ELR (cell line): ENCODE results near the gene FRAS1.
"Not testable (repeated sequence)": the region's sequence is repeated elsewhere in the genome, so short reads cannot be mapped to it uniquely, and the experiment has no call there.

Source experiments
- DNase-seq: peaks from one replicate; pipeline ENCODE4 v3.0.0-alpha.2; 2015; ENCODE audit warnings: low read depth

The FRAS1 gene

DNA sequence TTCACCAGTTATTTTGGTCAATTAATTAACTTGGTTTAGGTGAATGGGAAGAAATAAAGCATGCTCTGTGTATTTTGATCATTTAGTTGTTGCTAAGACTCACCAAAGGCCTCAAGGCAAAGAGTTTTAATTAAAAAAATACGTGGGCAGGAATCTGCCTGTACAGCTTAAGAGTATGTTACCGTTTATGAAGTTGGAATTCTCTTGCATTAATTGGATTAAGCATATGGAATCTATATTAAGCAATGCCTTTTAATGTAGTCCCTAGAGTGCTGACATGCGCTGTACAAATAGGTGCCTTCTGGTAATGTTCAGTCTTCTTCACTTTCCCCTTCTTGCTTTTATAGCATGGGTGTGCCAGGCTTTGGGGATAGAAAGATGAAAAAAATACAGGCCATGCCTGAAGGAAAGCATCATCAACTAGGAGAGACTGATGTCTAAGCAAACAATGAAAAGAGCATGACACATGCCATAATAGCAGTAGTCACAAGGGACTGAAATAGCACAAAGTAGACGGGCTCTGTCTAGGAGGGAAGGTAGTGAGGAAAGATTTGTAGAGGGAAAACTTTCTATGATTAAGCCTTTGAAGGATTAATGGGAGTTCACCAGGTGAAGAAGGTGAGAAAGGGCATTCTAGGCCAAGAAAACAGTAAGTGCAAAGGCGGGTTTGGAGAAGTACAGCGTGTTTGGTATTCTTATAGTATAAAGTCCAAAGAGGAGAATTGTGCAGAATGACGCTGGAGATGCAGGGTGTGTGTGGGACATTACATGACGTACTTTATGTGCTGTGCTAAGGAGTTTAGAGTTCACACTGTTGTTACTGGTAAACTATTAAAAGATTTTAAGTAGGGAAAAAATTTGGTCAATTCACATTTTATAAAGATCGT is 268.4 kb downstream of the FRAS1 start:
- no peak for DNase-seq

DNA sequence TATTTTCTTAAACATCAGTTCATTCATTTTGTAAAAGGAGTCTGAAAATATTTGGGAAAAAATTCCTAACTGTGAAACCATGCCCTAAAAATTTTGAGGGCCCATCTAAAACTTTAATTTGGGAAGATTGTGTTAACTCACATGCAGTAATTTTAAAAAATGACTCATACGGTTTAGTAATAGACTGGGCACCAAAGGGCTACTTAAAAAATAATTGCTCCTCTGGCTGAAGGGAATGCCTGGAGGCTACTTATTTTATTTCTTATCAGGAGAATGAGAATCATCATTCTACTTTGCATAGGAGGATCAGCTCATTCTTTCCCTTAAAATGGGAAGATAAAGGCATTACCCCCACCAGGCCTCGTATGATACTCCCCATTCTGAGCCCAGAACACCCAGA is 271.5 kb downstream of the FRAS1 start:
- DNase-seq = not testable (repeated sequence)

DNA sequence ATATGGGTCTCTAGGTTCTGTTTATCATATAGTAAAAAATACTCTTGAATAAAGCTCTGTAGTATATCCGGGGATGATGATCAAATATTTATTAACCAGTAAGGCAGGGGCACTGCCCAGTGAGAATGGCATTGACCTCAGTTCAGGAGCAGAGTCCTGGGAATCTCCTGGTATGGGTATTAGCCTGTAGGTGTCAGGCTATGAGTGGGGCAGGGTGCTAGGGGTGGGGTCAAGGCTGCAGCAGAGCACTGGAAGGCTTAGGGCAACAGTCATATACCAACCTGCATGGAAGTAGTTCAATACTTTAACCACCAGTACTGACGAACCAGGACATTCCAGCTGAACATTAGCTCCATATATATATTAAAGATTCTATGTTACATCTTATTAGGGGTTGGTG is 274.1 kb downstream of the FRAS1 start:
- DNase-seq = no peak

DNA sequence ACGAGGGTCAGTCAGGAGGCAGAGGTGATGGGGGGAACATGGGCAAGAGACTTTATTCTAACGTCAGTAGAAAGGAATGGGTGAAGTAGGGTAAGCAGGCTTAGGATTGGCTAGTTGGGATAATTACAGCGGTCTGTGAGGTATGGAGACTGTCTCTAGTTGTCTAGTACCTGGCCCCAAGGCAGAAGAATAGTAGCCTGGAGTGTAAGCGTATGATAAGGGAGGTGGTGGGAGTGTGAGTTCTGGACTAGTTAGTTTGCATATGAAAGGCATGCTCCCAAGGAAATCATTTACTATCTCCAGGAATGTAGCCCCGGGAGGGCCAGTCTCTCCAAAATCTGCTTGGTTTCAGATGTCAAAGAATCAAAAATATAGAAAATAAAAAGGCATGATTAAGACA is 274.8 kb downstream of the FRAS1 start:
- no peak for DNase-seq

DNA sequence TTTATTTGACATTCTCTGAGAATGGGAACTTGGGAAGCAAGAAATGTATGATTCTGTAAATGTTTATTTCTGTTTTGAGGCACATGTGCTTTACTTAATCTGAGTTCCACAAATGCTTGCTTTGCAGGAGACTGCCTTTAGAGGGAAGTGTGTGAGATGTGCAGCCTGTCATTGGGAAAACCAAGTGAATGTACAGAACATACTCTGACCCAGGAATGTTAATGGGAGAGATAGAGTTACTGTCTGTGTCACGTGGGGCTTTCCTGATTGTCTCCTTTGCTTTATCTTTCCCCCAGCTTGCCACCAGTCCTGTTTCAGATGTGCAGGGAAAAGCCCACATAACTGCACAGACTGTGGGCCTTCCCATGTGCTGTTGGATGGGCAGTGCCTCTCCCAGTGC is 275.9 kb downstream of the FRAS1 start:
- DNase-seq = no peak

DNA sequence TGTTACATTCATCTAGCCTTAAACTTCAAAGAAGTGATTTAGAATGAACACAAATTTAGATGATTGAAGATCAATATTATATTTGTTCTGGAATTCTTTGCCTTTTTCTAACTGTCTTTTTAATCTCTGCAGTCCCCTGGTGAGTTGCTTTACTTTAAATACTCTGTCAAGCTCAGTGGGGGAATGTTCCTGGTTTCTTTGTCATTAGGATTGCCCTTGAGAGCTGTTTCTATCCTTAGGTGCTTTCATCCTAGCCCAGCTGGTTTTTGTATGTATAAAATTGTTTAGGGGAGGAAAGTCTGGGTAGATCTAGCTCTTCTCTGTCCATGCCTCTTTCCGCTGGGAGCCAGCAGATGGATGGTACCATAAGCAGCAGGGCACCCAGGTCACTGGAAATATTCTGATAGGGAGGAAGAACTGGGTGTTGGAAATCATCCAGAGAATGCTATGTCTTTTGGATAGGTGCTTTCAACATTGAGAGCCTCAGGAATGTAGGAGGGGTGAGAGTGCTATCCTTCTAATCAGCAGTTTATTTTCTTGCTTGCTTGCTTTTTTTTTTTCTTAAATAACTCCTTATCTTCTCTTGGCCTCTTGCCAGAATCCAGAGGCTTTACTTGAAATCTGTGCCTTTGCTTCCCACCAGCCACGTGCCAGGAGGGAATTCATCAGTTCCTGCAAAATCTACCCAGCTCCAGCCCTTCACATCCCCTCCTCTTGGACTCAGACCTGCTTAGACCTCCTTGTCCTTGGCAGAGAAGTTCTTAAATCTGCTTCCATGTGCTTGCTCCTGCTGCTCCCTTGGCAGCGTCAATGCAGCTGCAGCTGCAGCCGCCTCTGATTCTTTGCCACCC is 279.2 kb downstream of the FRAS1 start:
- peak; percentile 1 for DNase-seq

DNA sequence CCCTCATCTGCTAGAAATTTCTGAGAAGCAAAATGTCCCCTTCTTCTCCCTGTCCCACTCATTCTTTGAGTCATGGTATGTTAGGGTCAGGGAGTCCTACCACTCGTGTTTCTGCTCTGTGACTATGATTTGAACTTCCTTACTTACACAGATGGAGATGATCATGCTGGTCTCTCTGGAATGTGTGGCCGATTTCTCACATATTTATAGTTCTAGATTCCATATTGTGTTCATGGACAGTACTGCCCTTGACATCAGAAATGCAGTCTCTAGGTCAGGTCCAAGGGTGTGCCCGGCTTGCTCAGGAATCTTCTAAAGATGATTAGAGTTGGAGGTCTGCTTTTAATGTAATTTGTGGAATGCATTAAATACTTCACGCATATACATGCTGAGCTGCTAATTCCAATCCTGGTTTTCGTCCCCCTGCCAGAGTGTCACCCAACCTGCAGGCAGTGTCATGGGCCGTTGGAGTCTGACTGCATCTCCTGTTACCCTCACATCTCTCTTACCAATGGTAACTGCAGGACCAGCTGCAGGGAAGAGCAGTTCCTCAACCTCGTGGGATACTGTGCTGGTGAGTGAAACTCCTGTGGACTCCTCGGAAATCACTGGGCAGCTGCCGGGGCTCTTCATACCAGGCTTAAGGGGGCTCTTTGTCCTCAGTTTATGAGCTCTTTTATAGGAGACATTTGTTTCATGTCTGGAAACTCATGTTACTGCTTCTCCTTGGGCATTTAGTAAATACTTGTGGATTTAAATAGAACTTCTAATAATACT is 280.3 kb downstream of the FRAS1 start:
- no peak for DNase-seq

DNA sequence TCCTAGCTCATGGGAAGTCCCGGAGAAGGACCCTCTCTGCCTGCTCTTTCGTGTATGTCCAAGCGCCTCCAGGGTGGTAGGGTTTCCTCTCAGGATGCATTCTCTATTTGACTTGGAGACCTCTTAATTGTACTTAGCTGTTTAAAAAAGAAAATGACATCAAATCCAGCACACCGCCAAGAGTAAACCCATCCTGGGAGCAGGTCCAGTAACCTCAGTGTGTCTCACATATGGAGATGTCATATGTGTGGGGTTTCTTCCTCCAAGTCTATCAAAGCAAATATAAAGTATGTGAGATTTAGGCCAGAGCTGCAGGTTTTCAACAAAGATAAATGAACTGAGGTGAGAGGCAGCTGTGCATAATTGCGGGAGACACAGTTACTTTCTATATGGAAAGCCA is 285.0 kb downstream of the FRAS1 start:
- no peak for DNase-seq

DNA sequence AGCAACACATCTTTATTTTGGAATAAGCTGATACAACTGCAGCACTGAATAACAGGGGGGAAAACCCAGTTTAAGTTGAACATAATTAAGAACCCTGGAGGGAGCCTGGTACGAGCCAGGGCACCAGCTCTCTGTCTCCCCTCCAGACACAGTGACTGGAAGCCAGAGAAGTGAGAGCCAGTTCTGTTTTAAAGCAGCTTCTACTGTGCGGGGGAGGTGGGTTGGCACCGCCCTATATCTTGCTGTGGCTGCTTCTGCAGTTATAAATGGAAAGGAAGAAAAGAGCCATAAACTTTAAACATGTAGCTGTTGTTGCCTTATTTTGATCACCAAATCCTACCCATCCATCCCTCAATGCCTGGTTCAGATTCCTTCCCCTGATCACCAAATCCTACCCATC is 286.6 kb downstream of the FRAS1 start:
- no peak for DNase-seq

DNA sequence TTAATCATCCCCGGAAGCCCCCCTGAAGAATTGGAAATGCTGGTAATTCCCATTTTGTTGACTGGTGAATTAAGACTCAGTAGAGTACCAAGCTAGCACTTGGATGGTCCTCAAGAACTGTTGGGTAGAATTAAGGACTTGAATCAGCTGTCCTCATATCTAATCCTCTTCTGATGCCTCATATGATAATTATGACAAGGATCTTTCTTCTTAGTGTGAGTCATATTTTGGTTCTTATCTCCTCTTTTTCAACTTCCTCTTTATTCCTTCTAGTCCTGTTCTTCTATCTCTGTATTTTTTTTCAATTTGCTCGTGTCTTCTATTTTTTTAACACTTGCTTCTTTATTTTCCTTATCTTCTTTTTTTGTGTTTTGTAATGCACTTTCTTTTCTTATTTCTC is 288.1 kb downstream of the FRAS1 start:
- no peak for DNase-seq

DNA sequence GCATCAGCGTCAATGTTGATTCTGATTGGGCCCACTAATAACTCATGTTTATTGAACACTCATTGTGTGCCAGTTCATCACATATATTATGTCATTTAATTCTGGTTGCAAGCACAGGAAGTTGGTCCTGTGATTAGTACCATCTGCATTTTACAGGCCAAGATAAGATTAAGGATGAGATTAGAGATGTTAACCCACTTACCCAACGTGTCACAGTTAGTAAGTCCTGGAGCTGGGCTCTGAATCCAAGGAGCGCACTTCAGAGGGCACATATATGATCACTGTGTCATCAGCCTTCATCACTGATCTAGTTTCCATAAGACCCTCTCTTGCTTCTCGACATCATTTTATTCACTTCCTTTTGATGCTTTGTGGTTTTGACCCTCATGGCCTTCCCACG is 289.1 kb downstream of the FRAS1 start:
- no peak for DNase-seq

DNA sequence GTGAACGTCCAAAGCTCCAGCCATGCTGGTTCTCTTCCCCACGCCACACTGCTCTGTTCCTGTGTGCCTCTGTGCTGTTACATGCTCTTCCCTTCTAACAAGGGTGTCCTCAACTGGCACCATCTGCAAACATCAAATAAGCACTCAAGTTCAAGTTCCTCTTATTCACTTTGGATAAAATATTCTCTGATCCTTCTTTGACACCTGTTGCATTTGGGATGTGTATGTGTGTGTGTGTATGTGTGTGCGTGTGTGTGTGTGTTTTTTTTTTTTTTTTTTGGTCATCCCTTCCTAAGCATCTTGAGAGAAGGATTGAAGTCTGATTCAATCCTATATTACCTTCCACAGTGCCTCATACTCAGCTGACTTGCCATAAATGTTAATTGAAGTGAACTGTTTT is 290.4 kb downstream of the FRAS1 start:
- DNase-seq = no peak

DNA sequence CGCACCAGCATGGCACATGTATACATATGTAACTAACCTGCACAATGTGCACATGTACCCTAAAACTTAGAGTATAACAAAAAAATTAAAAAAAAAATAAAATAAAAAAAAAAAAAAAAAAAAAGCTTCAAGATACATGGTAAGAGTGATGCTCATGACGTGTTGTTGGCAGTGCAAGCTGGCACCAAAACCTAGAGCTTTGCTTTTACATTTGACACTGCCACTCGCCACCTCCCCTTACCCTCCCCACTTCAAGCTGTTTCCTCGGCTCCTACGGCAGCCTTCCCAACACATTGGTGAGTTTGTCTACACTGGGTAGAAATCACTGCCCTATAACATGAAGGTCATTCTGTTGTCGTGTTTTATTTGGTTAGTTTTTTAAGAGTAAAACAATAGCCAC is 296.8 kb downstream of the FRAS1 start:
- no peak for DNase-seq

DNA sequence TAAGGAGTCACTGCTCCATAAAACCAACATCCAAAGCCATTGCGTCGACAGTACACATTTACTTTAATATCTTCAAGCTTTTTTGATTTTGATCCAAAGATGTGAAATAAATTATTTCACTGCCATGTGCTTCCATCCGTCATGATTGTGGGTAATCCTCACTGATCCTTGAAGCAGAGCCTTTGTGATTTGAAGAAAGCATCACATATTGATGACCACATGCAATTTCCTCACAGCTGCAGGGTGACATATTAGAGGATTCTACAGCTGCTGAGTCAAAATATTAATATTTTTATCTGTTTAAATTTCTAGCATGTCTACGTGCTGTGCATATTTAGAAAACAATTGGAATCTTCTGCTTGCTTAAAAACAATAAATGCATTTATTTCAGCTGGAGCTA is 297.7 kb downstream of the FRAS1 start:
- no peak for DNase-seq

DNA sequence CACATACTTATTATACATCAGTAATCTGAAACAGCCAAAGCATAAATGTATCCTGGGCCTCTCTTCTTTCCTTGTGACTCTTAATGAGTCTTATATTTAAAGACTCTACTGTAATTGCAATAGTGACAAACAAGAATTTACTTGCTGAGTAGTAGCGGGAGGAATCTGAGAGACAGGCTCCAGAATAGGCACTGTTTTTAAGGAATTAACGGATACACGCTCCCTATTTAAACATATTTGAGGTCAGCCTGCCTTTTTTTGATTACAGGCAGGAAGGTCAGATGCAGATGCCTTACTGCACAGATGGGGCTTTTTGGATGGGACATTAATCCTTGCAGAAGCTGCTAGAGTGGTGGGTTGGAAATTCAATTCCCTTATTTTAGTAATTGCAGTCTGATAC is 298.2 kb downstream of the FRAS1 start:
- no peak for DNase-seq

DNA sequence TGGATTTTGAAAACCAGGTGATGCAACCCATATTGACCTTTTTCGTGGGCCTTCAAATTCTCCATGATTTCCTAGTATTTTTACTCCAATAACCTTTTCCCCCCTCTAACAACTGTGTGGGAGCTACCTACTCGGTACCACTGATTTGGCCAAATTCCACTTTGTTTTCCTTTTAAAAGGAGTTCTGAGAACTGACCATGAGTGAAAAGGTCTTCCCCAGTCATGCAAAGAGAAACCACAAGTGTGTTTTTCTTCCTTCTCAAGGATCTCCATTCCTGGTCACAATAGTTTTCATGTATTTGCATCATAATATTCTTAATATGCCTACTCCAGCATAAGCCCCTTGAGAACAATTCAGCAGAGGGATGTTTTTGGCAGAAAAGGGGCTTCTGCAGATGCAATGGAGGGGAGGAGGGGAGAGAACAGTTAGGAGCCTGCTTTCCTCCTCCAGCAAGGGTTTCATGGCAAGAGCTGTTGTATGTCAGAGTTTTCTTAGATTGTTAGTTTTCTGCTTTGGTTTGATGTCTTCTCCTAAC is 299.2 kb downstream of the FRAS1 start:
- DNase-seq = no peak

DNA sequence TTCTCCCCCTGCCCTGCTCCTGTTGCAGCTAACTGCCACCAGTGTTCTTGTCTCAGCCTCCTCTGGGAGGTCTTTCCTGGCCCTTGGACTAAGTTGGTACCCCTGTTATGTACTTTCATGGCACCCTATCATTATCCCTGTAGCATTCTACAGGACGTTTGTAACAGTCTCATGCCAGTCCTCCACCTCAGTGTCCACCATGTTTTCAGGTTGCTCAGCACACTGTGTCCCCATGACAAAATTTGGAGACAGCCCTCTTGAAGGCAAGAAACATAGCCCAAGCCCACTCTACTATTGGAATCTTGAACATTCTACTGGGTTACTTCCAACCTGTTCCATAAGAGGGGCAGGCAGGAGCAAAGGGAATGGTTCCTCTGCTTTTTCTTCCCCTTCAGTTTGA is 300.0 kb downstream of the FRAS1 start:
- no peak for DNase-seq

DNA sequence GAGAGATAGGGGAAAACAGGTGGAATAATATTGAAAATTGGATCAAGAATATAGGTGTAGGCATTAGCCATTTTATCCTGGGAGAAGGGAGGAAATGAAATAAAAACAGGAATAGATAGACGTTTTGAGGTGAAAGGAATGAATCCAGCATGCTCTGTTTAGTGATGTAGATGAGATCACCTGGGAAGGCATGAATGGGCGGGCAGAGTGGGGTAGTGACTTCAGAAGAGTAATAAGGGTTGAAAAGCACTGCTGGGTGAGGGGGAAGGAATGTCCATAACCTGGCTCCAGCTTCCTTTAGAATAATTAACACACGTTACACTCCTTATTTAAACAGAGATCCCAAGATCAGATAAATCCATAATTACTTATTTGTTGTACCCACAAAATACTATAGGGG is 303.3 kb downstream of the FRAS1 start:
- no peak for DNase-seq

DNA sequence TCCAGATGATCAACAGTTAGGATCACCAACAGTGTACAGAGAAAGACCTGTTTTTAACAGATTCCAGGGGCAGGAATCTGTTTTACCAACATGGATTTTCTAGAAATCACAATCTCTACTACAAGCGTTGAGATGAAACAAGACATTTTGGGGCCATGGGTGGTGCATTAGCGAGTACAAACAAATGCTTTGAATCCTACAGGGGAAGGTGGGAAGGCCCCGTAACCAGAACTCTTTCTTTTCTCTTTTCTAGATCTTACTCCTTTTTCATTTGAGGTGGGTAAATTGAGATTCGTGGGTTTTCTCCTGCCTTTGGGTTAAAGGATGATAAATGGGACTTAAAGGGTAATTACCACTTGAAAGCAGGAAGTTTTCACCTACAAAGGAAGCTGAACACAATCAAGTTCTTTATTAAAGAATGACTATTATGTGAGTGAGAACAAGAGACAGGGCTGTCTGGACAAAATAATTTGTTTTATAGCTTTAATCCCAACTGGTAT is 304.5 kb downstream of the FRAS1 start:
- no peak for DNase-seq

DNA sequence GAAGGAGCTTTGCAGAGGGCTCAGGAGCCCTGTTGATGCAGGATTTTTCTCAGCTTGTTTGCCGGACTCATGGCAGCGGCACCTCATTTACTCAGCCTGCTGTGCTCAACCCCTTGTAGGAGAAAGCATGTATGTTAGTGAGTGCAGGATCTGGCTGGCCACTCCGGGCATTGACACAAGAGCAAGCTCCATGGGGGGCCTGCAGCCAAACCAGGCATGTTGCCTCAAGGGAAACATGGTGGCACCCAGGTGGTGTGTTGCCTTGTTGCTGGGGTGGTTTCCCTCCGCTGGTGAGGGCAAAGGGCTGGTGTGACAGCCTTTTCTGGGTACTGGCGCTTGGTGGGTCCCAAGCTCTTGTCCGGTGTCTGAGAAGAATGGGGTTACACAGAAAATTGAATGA is 305.2 kb downstream of the FRAS1 start:
- DNase-seq = no peak

DNA sequence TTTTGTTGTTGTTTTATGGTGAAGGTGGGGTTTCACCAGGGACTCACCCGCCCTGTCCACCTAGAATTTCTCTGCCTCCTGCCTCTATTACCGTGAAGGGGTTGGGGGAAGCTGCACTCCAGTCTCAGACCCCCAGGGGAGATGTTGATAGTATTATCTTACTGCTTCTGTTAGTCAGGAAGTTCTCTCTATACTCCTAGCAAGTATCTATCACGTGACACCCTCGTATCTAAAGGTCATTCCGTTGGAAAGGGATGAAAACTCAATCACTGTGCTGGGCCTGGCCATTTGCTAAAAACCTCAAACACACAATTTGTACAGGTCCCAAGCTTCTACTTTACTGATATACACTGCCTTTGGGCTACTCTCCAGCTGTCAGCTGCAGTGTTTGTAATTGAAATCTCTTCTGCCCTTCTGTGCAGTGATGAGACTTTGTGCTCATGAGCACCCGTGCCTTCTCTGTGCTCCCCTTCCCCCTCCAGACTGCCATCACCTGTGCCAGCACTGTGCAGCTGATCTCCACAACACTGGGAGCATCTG is 306.0 kb downstream of the FRAS1 start:
- no peak for DNase-seq

DNA sequence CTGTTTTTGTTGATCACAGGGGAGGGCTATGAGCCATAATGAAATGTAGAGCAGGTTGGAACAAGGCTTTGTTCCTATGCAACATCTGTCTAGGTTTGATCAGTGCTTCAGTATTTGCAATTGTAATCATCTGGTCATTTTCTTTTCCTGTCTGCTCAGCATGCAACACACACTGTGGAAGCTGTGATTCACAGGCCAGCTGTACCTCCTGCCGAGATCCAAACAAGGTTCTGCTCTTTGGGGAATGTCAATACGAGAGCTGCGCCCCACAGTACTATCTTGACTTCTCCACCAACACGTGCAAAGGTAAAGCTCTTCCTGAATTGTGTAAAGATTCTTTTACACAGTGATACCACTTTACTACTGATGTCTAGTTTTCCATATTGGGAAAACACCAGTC is 312.6 kb downstream of the FRAS1 start:
- no peak for DNase-seq
